HepG2 (cell line): Measurements from ENCODE around the gene C6orf136. TPM values are rescaled to one million over a fixed set of nuclear protein-coding genes. Genes with fewer than 3 reads are reported as not detected.

Source experiments
- ARID5B ChIP-seq: IDR thresholded peaks from 2 replicates; pipeline ENCODE4 v1.4.0; 2020; ENCODE audit warnings: mild to moderate bottlenecking, missing genetic modification reagents
- HNRNPK ChIP-seq: fragments of 200-400 bp; formaldehyde crosslinking; IDR thresholded peaks from 2 replicates; pipeline ENCODE4 v1.6.1; 2018; ENCODE audit warnings: low read length, low read depth, moderate library complexity, mild to moderate bottlenecking; ENCODE audit not compliant: poor library complexity, severe bottlenecking
- KDM5A ChIP-seq: fragments of 200-600 bp; sonication (generic); IDR thresholded peaks from 2 replicates; pipeline ENCODE4 v1.7.0; 2018; ENCODE audit warnings: antibody characterized with exemption, mild to moderate bottlenecking, low read length, borderline replicate concordance
- ZBTB14 ChIP-seq: sonication (generic); formaldehyde crosslinking; IDR thresholded peaks from 2 replicates; pipeline ENCODE4 v1.4.0; 2020; ENCODE audit warnings: missing genetic modification reagents
- ZBTB40 ChIP-seq, 2 experiments: fragments of 450-650 bp in 1 of 2; sonication (generic) in 1 of 2; formaldehyde crosslinking in 1 of 2; IDR thresholded peaks; 2 replicates each; pipeline versions ENCODE4 v1.6.1 to v1.8.0; 2016 to 2022; ENCODE audit warnings: antibody characterized with exemption in 1 of 2, mild to moderate bottlenecking in 1 of 2, missing genetic modification reagents in 1 of 2
- ZNF207 ChIP-seq: fragments of 450-650 bp; IDR thresholded peaks from 2 replicates; pipeline ENCODE4 v1.6.1; 2016; ENCODE audit warnings: antibody characterized with exemption, borderline replicate concordance
- ZNF564 ChIP-seq: sonication (generic); formaldehyde crosslinking; IDR thresholded peaks from 2 replicates; pipeline ENCODE4 v1.8.1; 2023; ENCODE audit warnings: mild to moderate bottlenecking, missing genetic modification reagents
- ZNF567 ChIP-seq: sonication (generic); formaldehyde crosslinking; IDR thresholded peaks from 2 replicates; pipeline ENCODE4 v1.8.1; 2023; ENCODE audit warnings: mild to moderate bottlenecking, missing genetic modification reagents, borderline replicate concordance
- ZNF570 ChIP-seq: sonication (generic); formaldehyde crosslinking; IDR thresholded peaks from 2 replicates; pipeline ENCODE4 v1.4.0; 2020; ENCODE audit warnings: mild to moderate bottlenecking, missing genetic modification reagents, borderline replicate concordance
- ZNF770 ChIP-seq: sonication (generic); formaldehyde crosslinking; IDR thresholded peaks from 2 replicates; pipeline ENCODE4 v1.5.0; 2020; ENCODE audit warnings: mild to moderate bottlenecking, missing genetic modification reagents
- polyA plus RNA-seq, 8 experiments: library from polyadenylated mRNA; depleted of rRNA in 3 of 8; stranded (reverse) in 7 of 8; unstranded in 1 of 8; fragments of >200 nt; fragmentation: Illumina TruSeq in 4 of 8; extraction: Trizol in 4 of 8; gene quantifications; 2 replicates each; pipeline versions ENCODE4 v1.2.1 to v1.2.3, GENCODE V29; 2011 to 2016; ENCODE audit warnings: low read depth in 4 of 8, missing spikeins in 1 of 8, mixed read lengths in 1 of 8; ENCODE audit not compliant: insufficient read depth in 1 of 8
- total RNA-seq, 5 experiments: library from RNA; depleted of rRNA; stranded (reverse); fragments of >200 nt; fragmentation: Illumina TruSeq; extraction: Trizol; gene quantifications; 2 replicates each; pipeline ENCODE4 v1.2.3, GENCODE V29; 2016; ENCODE audit warnings: low read depth in 1 of 5

C6orf136 gene
- total and polyA plus RNA-seq, 2 of the 13 experiments (the other 11 are each of a cell fraction or from before 2014, with no cell fraction given), result 12.0 to 26.2 TPM

- TF ChIP-seq ZBTB40 (IDR thresholded peaks at IDR 0.05), result no peak
- TF ChIP-seq ZBTB40 (CRISPR knock-in tag; IDR thresholded peaks at IDR 0.05), result peak; percentile 76
- TF ChIP-seq KDM5A, result peak; percentile 99
- TF ChIP-seq HNRNPK, result no peak
- no peak for TF ChIP-seq ZBTB14
- no peak; the same call in 1 of the 2 replicates for TF ChIP-seq ZNF570 (CRISPR knock-in tag)
- TF ChIP-seq ARID5B, result peak; percentile 68
- peak; percentile 75 for TF ChIP-seq ZNF770 (CRISPR knock-in tag)
- TF ChIP-seq ZNF207, result no peak
- 0 out of 2 replicates have a peak, but pooled peaks have one; percentile 61 for TF ChIP-seq ZNF564
- TF ChIP-seq ZNF567 (CRISPR knock-in tag), result peak; percentile 90
Observed at GRCh38 chr6:30672445-30673253, 25.7 kb downstream of the C6orf136 start, which contains the start of gene DHX16 (continued).
